Activated T-helper 17 cell treated with anti-CD3 and anti-CD28 coated beads, Interleukin-2, amount 50 U/mL, for 72 hours (primary cell): ENCODE results near the gene GXYLT1. TPM values are rescaled to one million over a fixed set of nuclear protein-coding genes. Genes with fewer than 3 reads are reported as not detected.
"Not testable (repeated sequence)": the region's sequence is repeated elsewhere in the genome, so short reads cannot be mapped to it uniquely, and the experiment has no call there.

Source experiments
- ATAC-seq: fragments of 150-1000 bp; cut with Tn5 transposase; replicated peaks from 2 replicates; pipeline ENCODE4 v1.10.0; 2021; ENCODE audit warnings: mild to moderate bottlenecking, moderate library complexity
- H3K27ac Mint-ChIP-seq: one replicate; pipeline ENCODE4 v1.8.0; 2022; ENCODE audit warnings: mixed read lengths
- H3K27me3 Mint-ChIP-seq: one replicate; pipeline ENCODE4 v1.8.0; 2022; ENCODE audit warnings: mixed read lengths
- H3K36me3 Mint-ChIP-seq: one replicate; pipeline ENCODE4 v1.8.0; 2022; ENCODE audit warnings: low read depth, mild to moderate bottlenecking, mixed read lengths
- H3K4me1 Mint-ChIP-seq: one replicate; pipeline ENCODE4 v1.8.0; 2022; ENCODE audit warnings: mixed read lengths
- H3K4me3 Mint-ChIP-seq: one replicate; pipeline ENCODE4 v1.8.0; 2022; ENCODE audit warnings: mild to moderate bottlenecking, mixed read lengths
- H3K9me3 Mint-ChIP-seq: one replicate; pipeline ENCODE4 v1.8.0; 2022; ENCODE audit warnings: mixed read lengths
- total RNA-seq, 2 donors: library from RNA; stranded (reverse); gene quantifications; one replicate each; pipeline ENCODE4 v1.2.3, GENCODE V29; 2022

GXYLT1 gene
- total RNA-seq, 2 donors from 2014 or later: 7.3 to 11.5 TPM

DNA sequence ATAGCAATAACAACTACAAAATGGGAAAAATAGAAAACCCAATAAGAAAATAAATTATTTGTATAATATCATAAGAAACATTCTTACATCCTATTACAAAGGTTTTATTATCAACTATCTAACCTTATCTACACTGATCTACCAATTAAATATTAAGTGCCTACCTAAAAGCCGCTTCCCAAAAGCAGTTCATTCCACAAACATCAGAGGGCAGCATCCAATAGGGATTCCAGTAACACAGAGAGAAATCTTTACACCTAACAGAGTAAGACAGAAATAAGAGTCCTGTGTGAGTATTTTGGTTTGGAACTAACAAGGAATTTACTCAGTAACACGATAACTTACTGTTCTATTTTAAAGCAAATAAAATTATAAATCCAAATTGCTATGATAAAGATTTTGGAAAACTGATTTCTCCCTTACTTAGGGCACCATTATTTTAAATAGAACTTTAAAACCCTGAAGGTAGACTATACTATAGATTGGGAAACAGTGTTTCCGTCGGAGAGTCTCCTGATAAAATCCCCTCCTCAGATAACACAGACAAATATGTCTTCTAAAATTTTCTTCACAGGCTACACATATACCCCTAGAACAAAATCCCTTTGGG lies 15.0 kb downstream of the GXYLT1 start:
- H3K4me1 Mint-ChIP-seq: peaks cover 34% of the 10 kb centered on the region

DNA sequence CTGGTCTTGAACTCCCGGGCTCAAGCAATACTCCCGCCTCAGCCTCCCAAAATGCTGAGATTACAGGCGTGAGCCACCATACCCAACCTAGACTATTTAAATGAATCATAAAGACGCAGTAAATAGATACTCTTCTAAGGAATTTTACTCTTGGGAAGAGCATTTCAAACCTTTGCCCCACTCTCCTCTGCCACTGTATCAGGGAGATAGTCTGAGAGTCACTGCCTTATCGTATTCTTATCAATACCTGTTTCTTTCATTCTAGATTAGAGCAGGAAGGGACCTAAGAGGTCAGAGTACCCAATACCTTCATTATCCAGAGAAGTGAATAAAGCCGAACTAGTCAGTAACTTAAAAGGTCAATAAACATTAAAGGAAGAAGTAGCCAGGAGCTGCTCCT lies 15.8 kb downstream of the GXYLT1 start:
- no peak overlapping the region for H3K27ac Mint-ChIP-seq
- no peak for ATAC-seq
- H3K4me1 Mint-ChIP-seq: peaks cover 34% of the 10 kb centered on the region
- H3K9me3 Mint-ChIP-seq: no peaks in the 10 kb centered on the region
- no peak overlapping the region for H3K4me3 Mint-ChIP-seq
- no peaks in the 10 kb centered on the region for H3K27me3 Mint-ChIP-seq
- H3K36me3 Mint-ChIP-seq: no peaks in the 10 kb centered on the region

More for the DNA sequence above, 15.0 kb downstream of the GXYLT1 start:
- Mint-ChIP-seq H3K4me3 (no peak overlapping the region), H3K27ac (no peak overlapping the region), H3K27me3 (no peaks in the 10 kb centered on the region), H3K36me3 (no peaks in the 10 kb centered on the region), H3K9me3 (no peaks in the 10 kb centered on the region)
- ATAC-seq: no peak

DNA sequence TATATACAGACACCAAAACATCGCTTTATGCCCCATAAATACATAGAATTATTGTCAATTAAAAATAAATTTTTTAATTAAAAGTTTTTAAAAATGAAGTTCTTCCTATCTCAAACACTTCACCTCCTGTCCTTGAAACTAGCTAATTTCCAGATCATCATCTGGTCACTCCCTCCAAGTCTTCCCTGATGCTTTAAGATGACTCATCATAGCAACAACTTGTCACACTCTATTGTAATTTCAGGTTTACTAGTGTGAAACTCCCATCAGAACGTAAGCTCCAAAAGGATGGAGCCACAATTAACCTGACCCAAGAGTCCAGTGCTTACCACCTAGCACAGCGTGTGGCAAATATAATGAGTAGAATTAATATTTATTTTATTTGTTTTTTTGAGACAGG lies 16.3 kb downstream of the GXYLT1 start:
- peak; percentile 64 for ATAC-seq
- H3K9me3 Mint-ChIP-seq: no peaks in the 10 kb centered on the region
- H3K27ac Mint-ChIP-seq: no peak overlapping the region
- H3K27me3 Mint-ChIP-seq: no peaks in the 10 kb centered on the region
- H3K36me3 Mint-ChIP-seq: no peaks in the 10 kb centered on the region
- H3K4me1 Mint-ChIP-seq: peaks cover 34% of the 10 kb centered on the region
- H3K4me3 Mint-ChIP-seq: no peak overlapping the region

- no peaks in the 10 kb centered on the region for H3K9me3 Mint-ChIP-seq
- H3K36me3 Mint-ChIP-seq: no peaks in the 10 kb centered on the region
- H3K4me1 Mint-ChIP-seq: peaks cover 32% of the 10 kb centered on the region
- H3K27ac Mint-ChIP-seq: no peak overlapping the region
- H3K27me3 Mint-ChIP-seq: no peaks in the 10 kb centered on the region
- peak; percentile 30 for ATAC-seq
- H3K4me3 Mint-ChIP-seq: no peak overlapping the region
Observed at GRCh38 chr12:42126963-42127362, 17.7 kb downstream of the GXYLT1 start.

GRCh38 chr12:42125388-42125767 lies 19.3 kb downstream of the GXYLT1 start:
- ATAC-seq: peak; percentile 12
- H3K27me3 Mint-ChIP-seq: no peaks in the 10 kb centered on the region
- peaks cover 17% of the 10 kb centered on the region for H3K4me1 Mint-ChIP-seq
- H3K4me3 Mint-ChIP-seq: no peak overlapping the region
- H3K9me3 Mint-ChIP-seq: no peaks in the 10 kb centered on the region
- no peak overlapping the region for H3K27ac Mint-ChIP-seq
- H3K36me3 Mint-ChIP-seq: no peaks in the 10 kb centered on the region

- H3K27ac Mint-ChIP-seq: no peak overlapping the region
Observed at GRCh38 chr12:42124764-42125387, 19.8 kb downstream of the GXYLT1 start.

DNA sequence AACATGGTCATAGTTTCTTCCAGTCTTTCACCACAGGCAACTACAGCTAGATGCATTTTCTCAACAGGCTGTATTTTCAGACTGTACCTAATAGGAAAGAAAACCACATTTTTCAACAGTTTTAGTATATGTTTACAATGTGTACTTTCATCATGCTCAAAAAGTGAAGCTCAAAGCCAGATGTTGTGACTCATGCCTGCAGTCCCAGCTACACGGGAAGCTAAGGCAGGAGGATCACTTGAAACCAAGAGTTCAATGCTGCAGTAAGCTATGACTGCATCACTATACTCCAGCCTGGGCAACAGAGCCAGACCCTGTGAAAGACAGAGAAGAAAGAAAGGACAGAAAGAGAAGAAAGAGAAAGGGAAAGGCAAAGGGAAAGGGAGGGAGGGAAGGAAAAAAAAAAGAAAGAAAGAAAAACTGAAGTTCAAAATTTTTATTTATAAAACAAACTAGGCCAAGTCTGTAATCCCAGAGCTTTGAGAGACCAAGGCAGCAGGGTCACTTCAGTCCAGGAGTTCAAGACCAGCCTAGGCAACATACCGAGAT lies 25.5 kb downstream of the GXYLT1 start:
- Mint-ChIP-seq H3K9me3 (peaks cover 1% of the 10 kb centered on the region), H3K27ac (no peak overlapping the region), H3K27me3 (no peaks in the 10 kb centered on the region), H3K4me1 (peaks cover 17% of the 10 kb centered on the region), H3K4me3 (no peak overlapping the region), H3K36me3 (peaks cover 49% of the 10 kb centered on the region)
- peak; percentile 70 for ATAC-seq

More at GRCh38 chr12:42124764-42125387, 19.8 kb downstream of the GXYLT1 start:
- Mint-ChIP-seq H3K4me1 (peaks cover 21% of the 10 kb centered on the region), H3K27me3 (no peaks in the 10 kb centered on the region), H3K4me3 (no peak overlapping the region), H3K36me3 (peaks cover 5% of the 10 kb centered on the region), H3K9me3 (no peaks in the 10 kb centered on the region)
- peak; percentile 12 for ATAC-seq

DNA sequence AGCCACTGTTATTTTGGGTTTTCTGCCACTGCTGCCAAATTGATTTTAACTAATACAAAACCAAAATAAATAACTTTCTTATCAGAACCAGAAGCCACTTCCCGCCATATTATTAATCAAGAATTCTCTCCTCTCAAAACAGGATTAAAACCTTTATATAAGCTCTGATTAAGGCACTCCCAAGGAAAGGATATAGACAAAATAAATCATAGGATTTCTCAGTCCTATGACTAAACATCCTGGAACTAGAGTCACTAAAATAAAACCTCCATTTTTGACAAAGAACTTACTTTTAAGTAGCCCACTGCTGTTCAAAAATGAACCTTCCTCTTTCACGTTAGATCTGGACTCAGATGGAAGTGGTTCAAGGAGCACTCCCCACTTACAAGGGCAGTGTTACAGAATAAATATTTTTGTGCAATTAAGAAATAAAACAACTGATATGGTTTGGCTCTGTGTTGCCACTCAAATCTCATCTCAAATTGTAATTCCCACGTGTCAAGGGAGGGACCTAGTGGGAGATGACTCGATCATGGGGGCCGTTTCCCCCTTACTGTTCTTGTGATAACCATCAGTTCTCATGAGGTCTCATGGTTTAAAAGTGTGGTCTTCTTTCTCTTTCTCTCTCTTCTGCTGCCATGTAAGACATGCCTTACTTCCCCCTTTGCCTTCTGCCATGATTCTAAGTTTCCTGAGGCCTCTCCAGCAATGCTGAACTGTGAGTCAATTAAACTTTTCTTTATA lies 26.4 kb downstream of the GXYLT1 start:
- ATAC-seq: no peak
- Mint-ChIP-seq H3K27ac (peak overlapping the region; percentile 58), H3K9me3 (peaks cover 5% of the 10 kb centered on the region), H3K27me3 (no peaks in the 10 kb centered on the region), H3K4me1 (peaks cover 17% of the 10 kb centered on the region), H3K36me3 (peaks cover 55% of the 10 kb centered on the region), H3K4me3 (no peak overlapping the region)

GRCh38 chr12:42109031-42109430 lies 35.6 kb downstream of the GXYLT1 start:
- Mint-ChIP-seq H3K9me3 (peaks cover 2% of the 10 kb centered on the region), H3K27ac (no peak overlapping the region)

DNA sequence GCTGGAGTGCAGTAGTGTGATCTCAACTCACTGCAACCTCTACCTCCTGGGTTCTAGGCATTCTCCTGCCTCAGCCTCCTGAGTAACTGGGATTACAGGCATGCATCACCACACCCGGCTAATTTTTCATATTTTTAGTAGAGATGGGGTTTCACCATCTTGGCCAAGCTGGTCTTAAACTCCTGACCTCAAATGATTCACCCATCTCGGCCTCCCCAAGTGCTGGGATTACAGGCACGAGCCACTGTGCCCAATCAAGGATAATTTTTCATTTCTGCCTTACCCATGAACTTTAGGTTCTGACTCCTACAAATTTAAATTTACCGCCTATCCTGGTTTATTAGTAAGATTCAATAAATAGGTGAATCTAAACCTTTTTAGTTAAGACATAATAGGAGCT lies 37.9 kb downstream of the GXYLT1 start:
- not testable (repeated sequence) for H3K4me3 Mint-ChIP-seq, H3K4me1 Mint-ChIP-seq, H3K27ac Mint-ChIP-seq, H3K9me3 Mint-ChIP-seq, H3K27me3 Mint-ChIP-seq, ATAC-seq
- peaks cover 32% of the 10 kb centered on the region for H3K36me3 Mint-ChIP-seq

More at GRCh38 chr12:42109031-42109430, 35.6 kb downstream of the GXYLT1 start:
- Mint-ChIP-seq H3K36me3 (peaks cover 43% of the 10 kb centered on the region), H3K27me3 (no peaks in the 10 kb centered on the region), H3K4me1 (no peaks in the 10 kb centered on the region), H3K4me3 (no peak overlapping the region)
- ATAC-seq: no peak

- H3K9me3 Mint-ChIP-seq: no peaks in the 10 kb centered on the region
- H3K4me3 Mint-ChIP-seq: no peak overlapping the region
- H3K27ac Mint-ChIP-seq: no peak overlapping the region
- peaks cover 16% of the 10 kb centered on the region for H3K36me3 Mint-ChIP-seq
- H3K4me1 Mint-ChIP-seq: no peaks in the 10 kb centered on the region
- no peak for ATAC-seq
- H3K27me3 Mint-ChIP-seq: no peaks in the 10 kb centered on the region
Observed at GRCh38 chr12:42104784-42105183, 39.9 kb downstream of the GXYLT1 start.

- no peaks in the 10 kb centered on the region for H3K9me3 Mint-ChIP-seq
- no peaks in the 10 kb centered on the region for H3K27me3 Mint-ChIP-seq
- H3K4me3 Mint-ChIP-seq: no peak overlapping the region
- no peak overlapping the region for H3K27ac Mint-ChIP-seq
- no peaks in the 10 kb centered on the region for H3K4me1 Mint-ChIP-seq
- peaks cover 12% of the 10 kb centered on the region for H3K36me3 Mint-ChIP-seq
- no peak for ATAC-seq
Observed at GRCh38 chr12:42104087-42104486, 40.6 kb downstream of the GXYLT1 start.

DNA sequence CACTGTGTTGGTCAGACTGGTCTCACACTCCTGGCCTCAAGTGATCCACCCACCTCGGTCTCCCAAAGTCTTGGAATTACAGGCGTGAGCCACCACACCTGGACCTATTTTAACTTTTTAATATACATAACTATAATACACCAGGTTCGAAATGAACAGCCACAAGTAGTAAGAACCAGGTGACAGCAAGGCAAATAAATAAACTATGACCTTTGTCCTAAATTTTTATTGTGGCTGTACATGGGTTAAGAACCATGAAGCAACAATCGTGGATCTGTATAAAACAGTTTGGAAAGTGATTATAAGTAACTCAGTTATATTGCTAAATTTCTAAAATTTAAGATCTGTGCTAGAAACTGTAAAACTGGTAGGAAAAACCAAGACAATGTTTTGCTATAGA lies 41.5 kb downstream of the GXYLT1 start:
- Mint-ChIP-seq H3K9me3 (no peaks in the 10 kb centered on the region), H3K4me1 (no peaks in the 10 kb centered on the region), H3K36me3 (peaks cover 2% of the 10 kb centered on the region), H3K27ac (no peak overlapping the region), H3K4me3 (no peak overlapping the region), H3K27me3 (no peaks in the 10 kb centered on the region)
- ATAC-seq: no peak

DNA sequence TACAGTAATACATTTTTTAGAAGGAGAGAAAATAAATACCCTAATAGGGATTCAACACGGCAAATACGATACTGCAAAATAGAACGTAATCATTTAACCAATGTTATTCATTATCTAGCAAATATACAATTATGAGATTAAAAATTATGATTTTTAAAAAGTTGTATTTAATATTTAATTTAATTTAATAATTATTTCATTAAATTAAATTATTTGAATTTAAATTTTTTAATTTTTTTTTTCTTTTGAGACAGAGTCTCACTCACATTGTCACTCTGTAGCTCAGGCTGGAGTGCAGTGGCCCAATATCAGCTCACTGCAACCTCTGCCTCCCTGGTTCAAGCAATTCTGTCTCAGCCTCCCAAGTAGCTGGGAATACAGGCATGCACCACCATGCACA lies 42.0 kb downstream of the GXYLT1 start:
- ATAC-seq: no peak
- H3K4me3 Mint-ChIP-seq: no peak overlapping the region
- no peaks in the 10 kb centered on the region for H3K27me3 Mint-ChIP-seq
- H3K4me1 Mint-ChIP-seq: peaks cover 4% of the 10 kb centered on the region
- H3K36me3 Mint-ChIP-seq: peaks cover 4% of the 10 kb centered on the region
- H3K27ac Mint-ChIP-seq: no peak overlapping the region
- no peaks in the 10 kb centered on the region for H3K9me3 Mint-ChIP-seq

- H3K4me3 Mint-ChIP-seq: no peak overlapping the region
- ATAC-seq: no peak
- H3K4me1 Mint-ChIP-seq: peaks cover 25% of the 10 kb centered on the region
- H3K9me3 Mint-ChIP-seq: no peaks in the 10 kb centered on the region
- no peaks in the 10 kb centered on the region for H3K27me3 Mint-ChIP-seq
- no peak overlapping the region for H3K27ac Mint-ChIP-seq
- peaks cover 28% of the 10 kb centered on the region for H3K36me3 Mint-ChIP-seq
Observed at GRCh38 chr12:42099433-42099832, 45.2 kb downstream of the GXYLT1 start.
